ENCODE data around the gene KRT5. TPM values are rescaled to one million over a fixed set of nuclear protein-coding genes. Genes with fewer than 3 reads are reported as not detected.

Gene KRT5
- total RNA-seq, 1 donor from 2014 or later = not detected

DNA sequence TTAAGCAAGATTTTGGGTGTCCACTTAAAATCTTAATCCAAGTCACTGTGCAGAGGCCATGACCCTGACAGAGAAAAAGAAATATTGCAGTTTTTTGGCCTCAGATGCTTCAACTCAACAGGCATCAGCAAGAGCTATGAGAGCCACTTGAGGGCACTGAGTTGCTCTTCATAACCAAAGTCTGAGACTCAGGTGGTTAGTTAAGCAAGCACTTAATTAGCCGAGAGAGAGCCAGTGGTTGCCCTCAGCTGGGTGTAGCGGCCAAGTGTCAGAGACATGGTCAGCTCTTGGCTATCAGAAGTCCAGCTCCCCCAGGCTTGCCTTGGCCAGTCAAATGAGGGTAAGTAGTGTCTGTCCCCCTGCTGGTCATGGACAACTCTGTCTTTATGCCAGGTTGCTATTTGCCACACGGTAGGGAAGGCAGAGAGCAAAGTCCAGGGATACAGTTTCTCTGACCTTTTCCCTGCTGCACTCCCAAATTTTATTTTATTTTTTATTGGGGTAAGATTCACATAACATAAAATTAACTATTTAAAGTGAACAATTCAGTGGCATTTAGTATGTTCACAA lies 41.8 kb upstream of the KRT5 start:
- Mint-ChIP-seq H3K4me3 (ENCODE audit: unreplicated experiment) (no peak overlapping the region), H3K27ac (ENCODE audit: unreplicated experiment) (no peak overlapping the region), H3K4me1 (ENCODE audit: low read depth) (no peaks in the 10 kb centered on the region), H3K36me3 (ENCODE audit: low read depth) (peaks cover 2% of the 10 kb centered on the region), H3K9me3 (ENCODE audit: low read depth) (no peaks in the 10 kb centered on the region), H3K27me3 (ENCODE audit: low read depth) (peaks cover 80% of the 10 kb centered on the region)
- DNase-seq (ENCODE audit: low spot score) = no peak
- TF ChIP-seq, protein P1, sequence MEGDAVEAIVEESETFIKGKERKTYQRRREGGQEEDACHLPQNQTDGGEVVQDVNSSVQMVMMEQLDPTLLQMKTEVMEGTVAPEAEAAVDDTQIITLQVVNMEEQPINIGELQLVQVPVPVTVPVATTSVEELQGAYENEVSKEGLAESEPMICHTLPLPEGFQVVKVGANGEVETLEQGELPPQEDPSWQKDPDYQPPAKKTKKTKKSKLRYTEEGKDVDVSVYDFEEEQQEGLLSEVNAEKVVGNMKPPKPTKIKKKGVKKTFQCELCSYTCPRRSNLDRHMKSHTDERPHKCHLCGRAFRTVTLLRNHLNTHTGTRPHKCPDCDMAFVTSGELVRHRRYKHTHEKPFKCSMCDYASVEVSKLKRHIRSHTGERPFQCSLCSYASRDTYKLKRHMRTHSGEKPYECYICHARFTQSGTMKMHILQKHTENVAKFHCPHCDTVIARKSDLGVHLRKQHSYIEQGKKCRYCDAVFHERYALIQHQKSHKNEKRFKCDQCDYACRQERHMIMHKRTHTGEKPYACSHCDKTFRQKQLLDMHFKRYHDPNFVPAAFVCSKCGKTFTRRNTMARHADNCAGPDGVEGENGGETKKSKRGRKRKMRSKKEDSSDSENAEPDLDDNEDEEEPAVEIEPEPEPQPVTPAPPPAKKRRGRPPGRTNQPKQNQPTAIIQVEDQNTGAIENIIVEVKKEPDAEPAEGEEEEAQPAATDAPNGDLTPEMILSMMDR (IDR thresholded peaks at IDR 0.05) = peak; percentile 55

DNA sequence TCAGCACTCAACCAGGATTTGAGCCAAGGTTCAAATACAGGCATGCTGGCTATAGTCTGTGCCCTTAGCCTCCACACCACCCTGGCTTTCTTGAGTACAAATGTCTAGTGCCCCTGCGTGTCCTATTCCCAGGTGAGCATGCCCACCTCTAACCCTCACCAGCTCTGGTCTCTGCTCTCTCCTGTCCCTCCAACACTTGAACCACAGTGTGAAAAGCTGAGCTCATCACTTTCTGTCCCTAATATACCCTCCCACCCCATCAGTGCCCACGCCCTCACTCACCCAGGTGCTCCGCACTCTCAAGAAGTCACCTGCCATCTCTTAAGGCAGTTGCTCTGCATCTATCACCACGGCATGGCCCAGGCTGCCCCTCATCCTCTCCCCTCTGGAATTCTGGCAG lies 39.8 kb upstream of the KRT5 start:
- no peak overlapping the region for H3K27ac Mint-ChIP-seq (ENCODE audit: unreplicated experiment)
- no peaks in the 10 kb centered on the region for H3K36me3 Mint-ChIP-seq (ENCODE audit: low read depth)
- H3K27me3 Mint-ChIP-seq (ENCODE audit: low read depth) = peaks cover 74% of the 10 kb centered on the region
- H3K4me3 Mint-ChIP-seq (ENCODE audit: unreplicated experiment) = no peak overlapping the region
- no peaks in the 10 kb centered on the region for H3K4me1 Mint-ChIP-seq (ENCODE audit: low read depth)
- no peak for DNase-seq (ENCODE audit: low spot score)
- TF ChIP-seq, protein P1 (IDR thresholded peaks at IDR 0.05) = no peak
- H3K9me3 Mint-ChIP-seq (ENCODE audit: low read depth) = no peaks in the 10 kb centered on the region

DNA sequence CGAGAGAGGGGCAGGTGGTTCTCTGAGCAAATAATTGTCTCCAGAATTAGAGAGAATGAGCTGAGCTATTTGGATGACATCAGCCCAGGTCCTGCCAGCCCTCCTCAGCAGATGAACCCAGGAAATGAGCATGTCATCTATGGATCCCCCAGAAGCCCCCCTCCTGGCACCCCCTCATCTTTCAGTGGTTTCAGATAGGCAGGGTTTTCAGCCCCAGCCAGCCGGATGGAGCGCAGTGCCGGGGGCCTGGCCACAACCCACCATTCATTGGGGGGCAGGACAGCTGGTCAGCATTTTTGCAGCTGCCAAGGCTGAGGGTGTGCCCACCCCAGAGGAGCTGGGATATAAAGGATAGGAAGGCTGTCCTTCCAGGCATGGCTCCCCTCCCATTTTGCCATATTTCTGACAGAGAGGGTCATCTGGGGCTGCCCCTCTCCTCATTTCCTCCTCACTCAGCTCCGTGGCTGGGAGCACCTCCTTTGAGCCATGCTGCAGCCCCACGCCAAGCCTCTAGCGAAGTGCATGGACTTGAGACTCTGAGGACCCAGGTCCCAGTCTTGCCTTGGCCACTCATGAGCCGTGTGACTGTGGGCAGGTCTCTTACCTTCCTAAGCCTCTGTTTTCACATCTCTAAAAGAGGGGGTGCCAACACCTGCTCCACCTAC lies 38.7 kb upstream of the KRT5 start:
- H3K9me3 Mint-ChIP-seq (ENCODE audit: low read depth) = no peaks in the 10 kb centered on the region
- DNase-seq (ENCODE audit: low spot score) = no peak

DNA sequence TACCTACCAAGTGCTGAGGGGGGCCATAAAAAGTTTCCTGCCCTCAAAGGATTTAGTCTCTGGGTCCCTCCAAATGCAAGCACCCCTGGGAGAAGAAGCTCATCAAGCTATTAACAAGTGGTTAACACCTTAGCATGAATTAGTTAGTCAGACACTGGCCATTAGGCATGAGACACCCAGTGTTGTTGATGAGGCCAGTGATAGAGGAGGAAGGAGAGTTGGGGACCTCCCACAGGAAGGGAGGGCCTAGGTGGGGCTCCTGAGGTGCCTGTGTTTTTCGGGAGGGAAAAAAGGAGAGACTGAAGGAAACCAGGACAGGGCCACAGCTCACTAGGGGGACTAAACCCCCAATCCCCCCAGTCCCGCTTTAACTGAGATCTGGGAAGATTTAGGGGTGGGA lies 37.3 kb upstream of the KRT5 start:
- no peaks in the 10 kb centered on the region for H3K9me3 Mint-ChIP-seq (ENCODE audit: low read depth)
- DNase-seq (ENCODE audit: low spot score) = no peak
- no peak overlapping the region for H3K4me3 Mint-ChIP-seq (ENCODE audit: unreplicated experiment)
- TF ChIP-seq, protein P1 (IDR thresholded peaks at IDR 0.05) = no peak
- H3K4me1 Mint-ChIP-seq (ENCODE audit: low read depth) = no peaks in the 10 kb centered on the region
- H3K27ac Mint-ChIP-seq (ENCODE audit: unreplicated experiment) = no peak overlapping the region
- H3K27me3 Mint-ChIP-seq (ENCODE audit: low read depth) = peaks cover 75% of the 10 kb centered on the region
- peaks cover 2% of the 10 kb centered on the region for H3K36me3 Mint-ChIP-seq (ENCODE audit: low read depth)

More for the DNA sequence above, 38.7 kb upstream of the KRT5 start:
- no peak overlapping the region for H3K4me3 Mint-ChIP-seq (ENCODE audit: unreplicated experiment)
- H3K4me1 Mint-ChIP-seq (ENCODE audit: low read depth) = no peaks in the 10 kb centered on the region
- H3K27me3 Mint-ChIP-seq (ENCODE audit: low read depth) = peaks cover 72% of the 10 kb centered on the region
- peaks cover 2% of the 10 kb centered on the region for H3K36me3 Mint-ChIP-seq (ENCODE audit: low read depth)
- H3K27ac Mint-ChIP-seq (ENCODE audit: unreplicated experiment) = no peak overlapping the region
- TF ChIP-seq, protein P1 (IDR thresholded peaks at IDR 0.05) = no peak

DNA sequence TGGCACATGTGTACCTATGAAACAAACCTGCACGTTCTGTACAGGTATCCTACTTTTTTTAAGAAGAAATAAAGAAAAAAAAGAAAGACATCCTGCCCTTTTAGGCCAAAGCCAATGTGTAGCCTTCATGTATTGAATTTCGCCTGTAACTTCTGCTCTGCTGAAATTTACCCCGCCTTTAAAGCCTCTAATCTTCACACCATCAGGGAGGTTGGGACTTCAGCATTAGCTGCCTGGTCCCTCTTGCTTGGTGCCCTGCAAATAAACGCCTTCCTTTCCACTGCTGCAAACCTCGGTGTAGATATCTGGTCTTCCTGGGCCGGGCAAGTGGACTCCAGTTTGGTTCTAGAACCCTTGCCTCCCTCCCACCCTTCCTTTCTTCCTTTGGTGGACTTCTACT lies 35.4 kb upstream of the KRT5 start:
- Mint-ChIP-seq H3K27me3 (ENCODE audit: low read depth) (peaks cover 72% of the 10 kb centered on the region), H3K4me3 (ENCODE audit: unreplicated experiment) (no peak overlapping the region), H3K36me3 (ENCODE audit: low read depth) (peaks cover 2% of the 10 kb centered on the region), H3K27ac (ENCODE audit: unreplicated experiment) (no peak overlapping the region), H3K9me3 (ENCODE audit: low read depth) (no peaks in the 10 kb centered on the region), H3K4me1 (ENCODE audit: low read depth) (peaks cover 4% of the 10 kb centered on the region)
- TF ChIP-seq, protein P1 (IDR thresholded peaks at IDR 0.05) = no peak
- DNase-seq (ENCODE audit: low spot score) = no peak

Measured in chondrocyte (in vitro differentiated cells).